ENCODE measurements around the gene TTC3.

Gene TTC3

GRCh38 chr21:37087188-37087587, 14.1 kb downstream of the TTC3 start (continued):
- TF ChIP-seq ZSCAN5A (tag by site-specific recombination; IDR thresholded peaks at IDR 0.05) (no peak), ZNF704 (tag by site-specific recombination; IDR thresholded peaks at IDR 0.05) (no peak), ZNF112 (tag by site-specific recombination; IDR thresholded peaks at IDR 0.05) (no peak), ZBTB7A (tag by site-specific recombination; IDR thresholded peaks at IDR 0.05; ENCODE audit: low read depth) (no peak), ZNF692 (tag by site-specific recombination; IDR thresholded peaks at IDR 0.05) (peak; percentile 63; the same call in 1 of the 2 replicates), ZNF16 (tag by site-specific recombination; IDR thresholded peaks at IDR 0.05; ENCODE audit: low read depth) (no peak), CTCF (tag by site-specific recombination; IDR thresholded peaks at IDR 0.05) (peak; percentile 70), ZNF362 (tag by site-specific recombination; IDR thresholded peaks at IDR 0.05) (no peak), ZNF221 (tag by site-specific recombination; IDR thresholded peaks at IDR 0.05; ENCODE audit: borderline replicate concordance) (no peak), TRIM28 (IDR thresholded peaks at IDR 0.05; ENCODE audit: borderline replicate concordance, low read length) (peak; percentile 91), ZNF426 (tag by site-specific recombination; IDR thresholded peaks at IDR 0.05) (no peak), ZNF184 (tag by site-specific recombination; IDR thresholded peaks at IDR 0.05) (peak; percentile 22; the same call in 1 of the 2 replicates), ZBTB11 (tag by site-specific recombination; conservative IDR thresholded peaks at IDR 0.05; ENCODE audit: low read depth) (no peak), ZNF354C (tag by site-specific recombination; IDR thresholded peaks at IDR 0.05; ENCODE audit: borderline replicate concordance, low read depth) (no peak), ZNF639 (tag by site-specific recombination; IDR thresholded peaks at IDR 0.05) (peak; percentile 58), ZNF214 (tag by site-specific recombination; IDR thresholded peaks at IDR 0.05; ENCODE audit: borderline replicate concordance) (no peak), ZNF677 (tag by site-specific recombination; IDR thresholded peaks at IDR 0.05) (no peak), ZNF114 (tag by site-specific recombination; IDR thresholded peaks at IDR 0.05) (no peak), ZNF654 (tag by site-specific recombination; IDR thresholded peaks at IDR 0.05; ENCODE audit: low read depth) (peak; percentile 86), INSM2 (tag by site-specific recombination; IDR thresholded peaks at IDR 0.05) (no peak; the same call in 1 of the 2 replicates), ZNF670 (tag by site-specific recombination; IDR thresholded peaks at IDR 0.05; ENCODE audit: low read depth) (no peak), HIC1 (tag by site-specific recombination; IDR thresholded peaks at IDR 0.05) (no peak), ZNF121 (tag by site-specific recombination; IDR thresholded peaks at IDR 0.05) (no peak), ZNF514 (tag by site-specific recombination; IDR thresholded peaks at IDR 0.05) (no peak)
